H9 (cell line): Measurements from ENCODE around the gene TBC1D4. TPM values are rescaled to one million over a fixed set of nuclear protein-coding genes. Genes with fewer than 3 reads are reported as not detected.

ENCODE experiments used
- DNase-seq: peaks from one replicate; pipeline ENCODE4 v3.0.0-alpha.2; 2017
- H2AFZ ChIP-seq: one replicate; pipeline ENCODE4 v1.6.1; 2013; ENCODE audit warnings: mild to moderate bottlenecking, low read length, control low read depth, moderate library complexity
- H2AK5ac ChIP-seq: 2 replicates; pipeline ENCODE4 v1.6.1; 2013; ENCODE audit warnings: low read length, control low read depth, mixed read lengths; ENCODE audit not compliant: insufficient read length
- H2BK120ac ChIP-seq: one replicate; pipeline ENCODE4 v1.6.1; 2013; ENCODE audit warnings: low read depth, mild to moderate bottlenecking, low read length, control low read depth, inconsistent platforms; ENCODE audit not compliant: poor library complexity, severe bottlenecking
- H2BK12ac ChIP-seq: 2 replicates; pipeline ENCODE4 v1.6.1; 2013; ENCODE audit warnings: low read length, control low read depth, mixed read lengths, low read depth; ENCODE audit not compliant: insufficient read length
- H2BK15ac ChIP-seq: 2 replicates; pipeline ENCODE4 v1.6.1; 2013; ENCODE audit warnings: low read depth, low read length, control low read depth
- H2BK20ac ChIP-seq: one replicate; pipeline ENCODE4 v1.6.1; 2013; ENCODE audit warnings: low read depth, mild to moderate bottlenecking, low read length, control low read depth, inconsistent platforms; ENCODE audit not compliant: poor library complexity, severe bottlenecking
- H2BK5ac ChIP-seq: 2 replicates; pipeline ENCODE4 v1.6.1; 2013; ENCODE audit warnings: low read length, control low read depth, mixed read lengths; ENCODE audit not compliant: insufficient read length
- H3K14ac ChIP-seq: 2 replicates; pipeline ENCODE4 v1.6.1; 2013; ENCODE audit warnings: low read length, control low read depth; ENCODE audit not compliant: insufficient read depth
- H3K18ac ChIP-seq: 2 replicates; pipeline ENCODE4 v1.6.1; 2013; ENCODE audit warnings: low read depth, mild to moderate bottlenecking, mixed read lengths, low read length, control low read depth; ENCODE audit not compliant: insufficient read length
- H3K23ac ChIP-seq: 2 replicates; pipeline ENCODE4 v1.6.1; 2013; ENCODE audit warnings: low read length, control low read depth, mixed read lengths, low read depth; ENCODE audit not compliant: insufficient read length
- H3K23me2 ChIP-seq: 2 replicates; pipeline ENCODE4 v1.6.1; 2013; ENCODE audit warnings: low read depth, mild to moderate bottlenecking, mixed read lengths, low read length, control low read depth; ENCODE audit not compliant: insufficient read length, poor library complexity, severe bottlenecking
- H3K27ac ChIP-seq: 2 replicates; pipeline ENCODE4 v1.5.1; 2013; ENCODE audit warnings: low read length, control low read depth, mixed read lengths, low read depth; ENCODE audit not compliant: insufficient read length
- H3K27me3 ChIP-seq: 2 replicates; pipeline ENCODE4 v1.6.1; 2013; ENCODE audit warnings: low read length, control low read depth, inconsistent platforms; ENCODE audit not compliant: insufficient read depth
- H3K4ac ChIP-seq: 2 replicates; pipeline ENCODE4 v1.6.1; 2013; ENCODE audit warnings: low read depth, mild to moderate bottlenecking, control low read depth, inconsistent platforms, low read length, moderate library complexity
- H3K4me1 ChIP-seq: 2 replicates; pipeline ENCODE4 v1.6.1; 2013; ENCODE audit warnings: low read length, control low read depth, inconsistent platforms; ENCODE audit not compliant: insufficient read depth
- H3K4me2 ChIP-seq: 2 replicates; pipeline ENCODE4 v1.6.1; 2013; ENCODE audit warnings: low read length, control low read depth, mixed read lengths; ENCODE audit not compliant: insufficient read length, insufficient read depth
- H3K56ac ChIP-seq: 2 replicates; pipeline ENCODE4 v1.6.1; 2013; ENCODE audit warnings: low read depth, mild to moderate bottlenecking, mixed read lengths, low read length, control low read depth; ENCODE audit not compliant: insufficient read length
- H3K79me1 ChIP-seq: 2 replicates; pipeline ENCODE4 v1.6.1; 2013; ENCODE audit warnings: low read depth, mild to moderate bottlenecking, moderate library complexity, low read length, control low read depth, inconsistent platforms; ENCODE audit not compliant: insufficient read depth, poor library complexity, severe bottlenecking
- H3K79me2 ChIP-seq: 2 replicates; pipeline ENCODE4 v1.6.1; 2013; ENCODE audit warnings: low read length, control low read depth, inconsistent platforms; ENCODE audit not compliant: insufficient read depth
- H3K9ac ChIP-seq: 2 replicates; pipeline ENCODE4 v1.6.1; 2013; ENCODE audit warnings: low read length, control low read depth, mixed read lengths; ENCODE audit not compliant: insufficient read length; ENCODE audit errors: extremely low read depth
- H3K9me3 ChIP-seq: one replicate; pipeline ENCODE4 v1.6.1; 2013; ENCODE audit warnings: low read depth, low read length, inconsistent platforms; ENCODE audit not compliant: control insufficient read depth
- H3T11ph ChIP-seq: one replicate; pipeline ENCODE4 v1.6.1; 2013; ENCODE audit warnings: mild to moderate bottlenecking, low read length, control low read depth, inconsistent platforms
- H4K20me1 ChIP-seq: one replicate; pipeline ENCODE4 v1.6.1; 2013; ENCODE audit not compliant: control insufficient read depth, insufficient read length, insufficient read depth
- H4K5ac ChIP-seq: 2 replicates; pipeline ENCODE4 v1.6.1; 2013; ENCODE audit warnings: low read depth, mild to moderate bottlenecking, mixed read lengths, low read length, control low read depth; ENCODE audit not compliant: insufficient read length
- H4K8ac ChIP-seq: replicated peaks from 2 replicates; pipeline ENCODE4 v1.6.1; 2013; ENCODE audit warnings: low read length, control low read depth, mixed read lengths, low read depth; ENCODE audit not compliant: insufficient read length
- H4K91ac ChIP-seq: 2 replicates; pipeline ENCODE4 v1.6.1; 2013; ENCODE audit warnings: low read depth, mild to moderate bottlenecking, moderate library complexity, mixed read lengths, low read length, control low read depth; ENCODE audit not compliant: insufficient read length
- H3K27ac Mint-ChIP-seq, 3 experiments: 2 replicates in 2 of 3; 3 replicates in 1 of 3; pipeline ENCODE4 v1.8.0; 2020 to 2021; ENCODE audit warnings: mixed read lengths in 3 of 3, mild to moderate bottlenecking in 1 of 3, moderate library complexity in 1 of 3
- H3K27me3 Mint-ChIP-seq: 2 replicates; pipeline ENCODE4 v1.8.0; 2021; ENCODE audit warnings: low read depth, mild to moderate bottlenecking, moderate library complexity, mixed read lengths
- H3K36me3 Mint-ChIP-seq, 3 experiments: 2 replicates in 2 of 3; 3 replicates in 1 of 3; pipeline ENCODE4 v1.8.0; 2020 to 2021; ENCODE audit warnings: low read depth in 3 of 3, mixed read lengths in 3 of 3; ENCODE audit not compliant: insufficient read depth in 1 of 3
- H3K4me1 Mint-ChIP-seq, 2 experiments: 2 replicates each; pipeline ENCODE4 v1.8.0; 2020; ENCODE audit warnings: mixed read lengths in 2 of 2
- H3K4me3 Mint-ChIP-seq, 2 experiments: 2 replicates in 1 of 2; 3 replicates in 1 of 2; pipeline ENCODE4 v1.8.0; 2020 to 2021; ENCODE audit warnings: mild to moderate bottlenecking in 2 of 2, mixed read lengths in 2 of 2, moderate library complexity in 1 of 2
- H3K9me3 Mint-ChIP-seq, 2 experiments: 2 replicates in 1 of 2; 3 replicates in 1 of 2; pipeline ENCODE4 v1.8.0; 2020; ENCODE audit warnings: mild to moderate bottlenecking in 2 of 2, mixed read lengths in 2 of 2, moderate library complexity in 1 of 2
- WGBS: extraction: QIAGEN DNeasy Blood & Tissue Kit; methylation state at CpG from one replicate; pipeline ENCODE4 v1.1.7; 2013; ENCODE audit warnings: missing lambda C conversion rate, low lambda C conversion rate, mixed read lengths; ENCODE audit not compliant: insufficient read length; ENCODE audit errors: extremely low coverage; 5-methylcytosine and 5-hydroxymethylcytosine counted together
- total RNA-seq: library from RNA; stranded (reverse); gene quantifications from 2 replicates; pipeline ENCODE4 v1.2.1, GENCODE V29; 2021
- TF ChIP-seq, protein P1 (sequence below): fragments of 200-600 bp; sonication (generic); conservative IDR thresholded peaks from 3 replicates; pipeline ENCODE4 v1.8.0; 2021; ENCODE audit warnings: antibody characterized with exemption, mild to moderate bottlenecking

The TBC1D4 gene
- total RNA-seq, 1 experiment from 2014 or later: 10.5 TPM

DNA sequence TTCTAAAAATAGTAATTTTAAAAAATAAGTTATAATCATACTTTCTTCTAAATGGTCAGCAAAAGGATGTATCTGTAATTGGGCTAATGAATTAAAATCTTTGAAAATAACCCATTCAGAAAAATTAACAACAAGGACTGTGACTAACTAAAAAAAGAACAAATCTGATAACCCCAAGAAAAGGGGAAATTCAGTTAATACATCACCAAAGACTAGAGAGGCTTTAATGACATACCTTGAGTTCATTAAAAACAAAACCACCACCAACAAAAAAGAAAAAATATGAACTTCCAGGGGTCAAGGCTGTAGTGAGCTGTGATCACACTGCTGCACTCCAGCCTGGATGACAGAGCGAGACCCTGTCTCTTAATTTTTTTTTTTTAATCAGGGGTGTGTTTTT lies 121.8 kb downstream of the TBC1D4 start:
- Histone ChIP-seq H3K79me1 (no peaks in the 10 kb centered on the region), H4K91ac (no peak overlapping the region), H2BK120ac (no peak overlapping the region), H3K4me1 (no peaks in the 10 kb centered on the region), H2BK5ac (no peak overlapping the region), H4K20me1 (no peaks in the 10 kb centered on the region), H3K9ac (no peak overlapping the region), H4K8ac (no peak overlapping the region), H3K9me3 (no peaks in the 10 kb centered on the region), H3K14ac (no peak overlapping the region), H3K27ac (no peak overlapping the region), H3K23me2 (no peaks in the 10 kb centered on the region), H4K5ac (no peak overlapping the region), H3K4me2 (no peak overlapping the region), H3K27me3 (no peaks in the 10 kb centered on the region), H2BK20ac (no peak overlapping the region), H2AK5ac (no peak overlapping the region), H3K56ac (no peak overlapping the region), H3K4ac (no peak overlapping the region), H2AFZ (no peak overlapping the region), H2BK12ac (no peak overlapping the region), H3K79me2 (no peaks in the 10 kb centered on the region), H3K23ac (no peak overlapping the region), H3K18ac (no peak overlapping the region), H3T11ph (no peak overlapping the region), H2BK15ac (no peak overlapping the region)
- Mint-ChIP-seq H3K9me3 (no peaks in the 10 kb centered on the region), H3K27ac (no peak overlapping the region), H3K4me3 (no peak overlapping the region), H3K36me3 (peaks cover 0 to 4% (median 2%) of the 10 kb centered on the region in 3 experiments; a peak in 3 of 7 replicates), H3K4me1 (peaks cover 9 to 10% of the 10 kb centered on the region in 2 experiments), H3K27me3 (no peaks in the 10 kb centered on the region)
- no peak for DNase-seq
- TF ChIP-seq, protein P1, sequence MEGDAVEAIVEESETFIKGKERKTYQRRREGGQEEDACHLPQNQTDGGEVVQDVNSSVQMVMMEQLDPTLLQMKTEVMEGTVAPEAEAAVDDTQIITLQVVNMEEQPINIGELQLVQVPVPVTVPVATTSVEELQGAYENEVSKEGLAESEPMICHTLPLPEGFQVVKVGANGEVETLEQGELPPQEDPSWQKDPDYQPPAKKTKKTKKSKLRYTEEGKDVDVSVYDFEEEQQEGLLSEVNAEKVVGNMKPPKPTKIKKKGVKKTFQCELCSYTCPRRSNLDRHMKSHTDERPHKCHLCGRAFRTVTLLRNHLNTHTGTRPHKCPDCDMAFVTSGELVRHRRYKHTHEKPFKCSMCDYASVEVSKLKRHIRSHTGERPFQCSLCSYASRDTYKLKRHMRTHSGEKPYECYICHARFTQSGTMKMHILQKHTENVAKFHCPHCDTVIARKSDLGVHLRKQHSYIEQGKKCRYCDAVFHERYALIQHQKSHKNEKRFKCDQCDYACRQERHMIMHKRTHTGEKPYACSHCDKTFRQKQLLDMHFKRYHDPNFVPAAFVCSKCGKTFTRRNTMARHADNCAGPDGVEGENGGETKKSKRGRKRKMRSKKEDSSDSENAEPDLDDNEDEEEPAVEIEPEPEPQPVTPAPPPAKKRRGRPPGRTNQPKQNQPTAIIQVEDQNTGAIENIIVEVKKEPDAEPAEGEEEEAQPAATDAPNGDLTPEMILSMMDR: no peak
- no CpG with 5 or more reads among the region's 1 CpG for WGBS
